GM19035 (cell line): ENCODE data around the gene CLCN7.

ENCODE experiments used
- ATAC-seq: cut with Tn5 transposase; IDR thresholded peaks from one replicate; pipeline ENCODE4 v1.9.1; 2021; ENCODE audit not compliant: unreplicated experiment

Gene CLCN7

DNA sequence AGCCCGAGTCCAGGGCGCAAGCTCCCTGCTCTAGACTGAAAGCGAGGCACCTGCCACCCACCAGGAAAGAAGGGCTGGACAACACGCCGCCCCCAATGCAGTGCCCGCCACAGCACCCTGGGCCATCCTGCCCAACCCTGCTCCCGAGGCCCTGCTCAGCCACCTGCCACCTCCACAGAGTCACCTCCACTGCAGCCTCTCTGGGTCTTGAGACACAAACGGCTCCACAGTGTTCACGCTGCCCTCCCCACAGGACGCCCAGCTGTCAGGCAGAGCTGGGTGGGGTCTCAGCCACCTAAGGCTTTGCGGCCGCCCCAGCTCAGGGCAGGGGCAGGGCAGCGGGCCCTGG lies 9.3 kb downstream of the CLCN7 start:
- no peak for ATAC-seq

DNA sequence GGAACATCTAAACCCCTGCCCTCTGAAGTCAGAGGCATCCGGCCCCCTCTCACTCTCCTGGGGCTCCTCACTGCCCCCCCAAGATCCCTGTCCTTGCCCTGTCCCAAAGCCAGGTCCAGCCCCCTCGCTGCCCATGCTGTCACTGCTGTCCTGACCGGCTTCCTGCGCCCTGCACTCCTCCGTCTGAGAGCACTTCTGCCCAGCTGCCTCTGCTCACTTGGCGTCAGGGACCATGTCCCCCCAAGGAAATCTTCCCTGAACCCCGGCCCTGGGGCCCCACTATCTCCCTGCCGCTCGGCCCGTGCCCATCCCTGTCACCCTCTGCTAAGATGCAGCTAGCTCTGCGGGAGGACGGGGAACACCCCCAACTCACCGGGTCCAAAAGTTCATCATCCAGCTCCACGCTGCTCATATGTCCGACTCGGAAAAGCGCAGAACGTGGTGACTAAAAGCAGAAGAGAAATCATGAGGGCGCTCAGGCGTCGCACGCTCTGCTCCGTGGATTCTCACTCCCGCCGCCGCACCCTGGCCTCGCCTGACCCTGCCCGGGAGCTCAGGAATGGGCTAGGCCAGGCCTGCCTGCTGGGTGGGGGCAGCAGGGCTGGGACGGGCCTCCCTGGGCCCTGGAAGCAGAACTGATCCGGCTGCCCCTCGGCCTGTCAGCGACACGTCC lies 9.8 kb downstream of the CLCN7 start:
- no peak for ATAC-seq

DNA sequence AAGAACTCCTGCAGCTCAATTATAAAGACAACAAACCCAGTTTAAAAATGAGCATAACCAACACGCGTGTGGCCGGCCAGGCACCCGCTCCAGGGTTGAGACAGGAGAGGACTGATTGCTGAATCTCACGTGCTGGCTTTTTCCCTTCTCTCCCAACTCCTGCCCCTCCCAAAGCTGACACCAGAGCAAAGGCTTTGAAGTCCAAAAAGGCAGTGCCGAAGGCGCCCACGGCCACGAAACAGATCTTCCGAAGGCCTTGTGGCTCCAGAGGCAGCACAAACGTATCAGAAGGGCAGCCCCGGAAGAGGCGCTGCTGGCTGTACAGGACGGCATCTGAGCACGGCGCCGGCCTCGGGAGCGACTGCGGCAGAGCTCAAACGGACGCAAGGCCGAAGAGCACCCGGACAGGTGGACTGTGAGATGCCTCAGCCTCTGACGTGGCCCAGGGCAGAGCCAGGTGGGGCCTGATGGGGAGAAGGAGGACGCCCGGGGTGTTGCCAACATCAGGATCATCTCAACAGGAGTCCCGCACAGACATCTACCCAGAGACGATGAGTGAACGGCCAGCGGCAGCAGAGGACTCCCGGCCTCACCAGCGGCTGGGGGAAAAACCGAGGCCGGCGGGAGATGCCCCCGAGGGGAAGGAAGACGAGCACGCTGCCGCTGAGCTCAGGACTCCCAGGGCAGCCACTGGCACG lies 10.5 kb downstream of the CLCN7 start:
- ATAC-seq, result no peak

DNA sequence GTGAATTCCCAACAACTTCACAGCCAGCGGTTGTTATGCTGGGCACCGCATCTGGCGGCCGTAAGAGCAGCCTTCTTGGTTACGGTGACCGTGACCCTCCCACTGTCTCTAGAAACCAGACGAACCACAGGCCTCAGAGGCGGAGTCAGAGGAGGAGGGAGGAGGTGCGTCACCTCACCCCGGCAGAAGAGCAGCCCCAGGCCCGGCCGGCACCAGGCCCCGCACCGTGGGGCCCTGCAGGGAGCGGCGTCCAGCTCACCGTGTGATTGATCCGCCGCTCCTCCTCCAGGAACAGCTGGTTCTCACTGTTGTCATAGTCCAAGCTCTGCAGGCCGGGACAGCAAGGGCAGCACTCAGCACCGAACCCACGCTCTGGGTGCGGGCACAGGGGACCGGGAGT lies 13.7 kb downstream of the CLCN7 start:
- ATAC-seq, result no peak

DNA sequence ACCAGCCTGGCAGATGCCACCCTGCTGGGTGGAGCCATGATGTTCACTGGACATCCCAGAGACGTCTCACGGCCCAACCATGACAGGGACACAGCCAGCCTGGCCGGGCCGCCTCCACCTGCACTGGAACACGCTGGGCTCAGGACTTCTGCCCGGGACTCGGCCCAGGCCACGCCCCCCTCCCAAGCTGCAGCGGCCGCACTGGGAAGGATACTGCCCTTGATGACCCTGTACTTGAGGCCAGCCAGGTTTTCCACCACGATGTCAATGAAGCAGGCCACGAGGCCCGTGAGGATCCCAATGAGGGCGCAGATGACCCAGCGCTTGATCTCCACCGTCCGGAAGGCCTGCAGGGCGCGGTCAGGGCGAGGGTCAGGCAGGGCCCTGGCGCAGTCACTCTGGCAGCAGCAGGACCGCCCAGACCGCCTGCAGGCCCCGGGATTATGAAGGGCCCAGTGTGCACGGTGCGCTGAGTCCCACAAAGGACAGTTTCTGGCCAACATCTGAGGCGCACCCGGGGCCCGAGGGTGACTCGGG lies 14.2 kb downstream of the CLCN7 start:
- no peak for ATAC-seq

DNA sequence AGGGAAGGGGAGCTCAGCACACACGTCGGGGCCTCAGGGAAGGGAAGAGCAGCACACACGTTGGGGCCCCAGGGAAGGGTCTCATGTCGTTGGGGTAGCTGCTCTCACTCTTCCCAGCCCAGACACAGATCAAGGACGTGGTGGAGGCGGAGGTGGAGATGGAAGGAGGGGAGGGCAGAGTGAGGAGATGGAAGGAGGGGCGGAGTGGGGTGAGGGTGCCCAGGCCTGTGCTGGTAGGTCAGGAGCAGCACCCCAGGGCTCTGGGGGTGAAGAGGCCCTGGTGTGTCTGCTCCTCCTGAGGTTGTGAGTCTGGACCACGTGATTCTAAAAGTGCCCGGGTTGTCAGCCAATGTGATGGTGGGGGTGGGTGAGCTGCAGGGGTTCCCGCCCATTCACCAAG lies 14.9 kb downstream of the CLCN7 start:
- ATAC-seq, result no peak

DNA sequence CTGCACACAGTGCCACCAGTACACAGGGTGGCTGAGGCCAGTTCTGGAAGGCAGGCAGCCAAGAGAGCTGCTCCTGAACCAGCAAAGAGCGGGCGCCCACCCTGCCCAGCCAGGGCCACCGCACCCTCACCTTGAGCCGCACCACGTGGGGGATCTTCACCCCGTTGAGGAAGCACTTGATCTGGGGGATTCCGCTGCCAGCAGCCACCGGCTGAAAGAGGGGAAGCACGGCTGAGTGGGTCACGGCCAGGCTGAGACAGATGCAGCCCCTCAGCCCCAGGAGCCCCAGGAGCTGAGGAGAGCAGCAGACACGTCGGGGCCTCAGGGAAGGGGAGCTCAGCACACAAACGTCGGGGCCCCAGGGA lies 15.9 kb downstream of the CLCN7 start:
- ATAC-seq, result no peak

DNA sequence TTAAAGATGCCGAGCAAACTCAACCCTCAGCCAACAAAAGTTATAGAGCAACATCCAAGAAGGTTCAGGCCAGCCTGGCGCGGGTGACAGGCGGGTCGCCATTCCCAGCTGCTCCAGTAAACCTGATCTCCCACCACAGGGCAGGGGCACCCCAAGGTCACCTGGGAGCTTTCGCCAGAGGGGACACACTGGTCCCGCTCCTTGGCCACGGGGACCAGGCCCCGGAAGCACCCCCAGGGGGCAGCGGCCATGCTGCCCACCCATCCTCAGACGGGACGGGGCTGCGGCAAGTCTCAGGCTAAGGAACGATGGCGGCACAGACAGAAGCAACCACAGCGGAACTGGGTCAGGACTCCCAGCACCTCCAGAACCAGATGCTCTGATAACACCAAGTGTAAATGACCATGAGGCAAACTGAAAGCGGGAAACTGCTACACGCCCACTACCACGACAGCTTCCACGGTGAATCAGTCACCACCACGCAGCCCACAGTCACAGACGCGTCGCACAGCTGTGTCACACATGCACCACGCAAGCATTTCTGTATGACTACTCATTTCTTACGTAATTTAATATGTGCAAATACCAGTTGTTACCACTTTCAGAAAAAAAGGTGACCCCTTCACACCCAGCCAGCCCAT lies 16.4 kb downstream of the CLCN7 start:
- no peak for ATAC-seq

DNA sequence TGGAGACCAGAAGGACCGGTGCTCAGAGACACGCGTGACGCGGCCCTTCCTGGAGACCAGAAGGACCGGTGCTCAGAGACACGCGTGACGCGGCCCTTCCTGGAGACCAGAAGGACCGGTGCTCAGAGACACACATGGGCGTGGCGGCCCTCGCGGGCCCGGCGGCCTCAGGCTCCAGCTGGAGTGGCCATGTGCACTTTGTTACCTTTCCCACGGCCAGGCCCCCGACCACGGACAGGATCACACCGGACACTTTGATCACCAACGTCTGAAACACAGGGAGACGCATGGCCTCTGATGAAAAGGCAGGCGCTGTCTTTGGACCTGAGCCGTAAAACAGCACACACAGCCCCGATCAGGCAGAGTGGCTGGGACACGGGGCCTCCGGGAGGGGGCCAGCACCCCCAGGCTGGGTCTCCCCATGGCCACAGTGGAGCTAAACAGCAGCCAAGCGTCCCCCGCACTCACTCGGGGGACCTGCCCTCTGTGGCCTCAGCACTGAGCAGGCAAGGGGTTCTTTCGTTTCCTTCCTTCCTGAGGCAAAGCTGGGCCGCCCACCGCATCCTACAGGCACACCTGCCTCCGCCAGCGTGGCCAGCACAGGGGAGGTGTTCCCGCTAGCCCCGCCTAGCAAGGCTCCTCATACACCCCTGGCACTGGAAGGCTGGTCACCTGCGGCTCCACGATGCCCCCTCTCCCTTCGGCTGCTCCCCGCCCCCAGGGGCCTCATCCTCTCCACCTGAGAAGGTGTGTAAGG lies 17.2 kb downstream of the CLCN7 start:
- ATAC-seq, result no peak

DNA sequence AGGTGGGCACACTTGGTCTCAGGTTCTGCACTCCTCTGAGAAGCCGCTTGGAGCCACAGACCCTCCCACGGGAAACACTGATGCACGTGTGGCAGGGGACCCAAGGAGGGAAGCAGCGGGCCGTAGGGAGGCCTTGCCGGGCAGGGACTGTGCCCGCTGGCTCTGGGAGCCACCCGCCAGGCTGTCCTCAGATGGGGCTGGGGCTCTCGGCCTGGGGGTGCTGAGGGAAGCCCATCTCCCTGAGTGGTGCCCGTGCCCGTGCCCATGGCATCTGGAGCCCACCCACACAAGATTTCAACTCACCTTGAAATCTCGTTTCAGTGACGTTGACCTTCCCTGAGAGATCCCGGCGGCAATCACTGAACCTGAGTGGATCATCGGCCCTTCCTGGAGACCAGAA lies 17.9 kb downstream of the CLCN7 start:
- ATAC-seq, result no peak

DNA sequence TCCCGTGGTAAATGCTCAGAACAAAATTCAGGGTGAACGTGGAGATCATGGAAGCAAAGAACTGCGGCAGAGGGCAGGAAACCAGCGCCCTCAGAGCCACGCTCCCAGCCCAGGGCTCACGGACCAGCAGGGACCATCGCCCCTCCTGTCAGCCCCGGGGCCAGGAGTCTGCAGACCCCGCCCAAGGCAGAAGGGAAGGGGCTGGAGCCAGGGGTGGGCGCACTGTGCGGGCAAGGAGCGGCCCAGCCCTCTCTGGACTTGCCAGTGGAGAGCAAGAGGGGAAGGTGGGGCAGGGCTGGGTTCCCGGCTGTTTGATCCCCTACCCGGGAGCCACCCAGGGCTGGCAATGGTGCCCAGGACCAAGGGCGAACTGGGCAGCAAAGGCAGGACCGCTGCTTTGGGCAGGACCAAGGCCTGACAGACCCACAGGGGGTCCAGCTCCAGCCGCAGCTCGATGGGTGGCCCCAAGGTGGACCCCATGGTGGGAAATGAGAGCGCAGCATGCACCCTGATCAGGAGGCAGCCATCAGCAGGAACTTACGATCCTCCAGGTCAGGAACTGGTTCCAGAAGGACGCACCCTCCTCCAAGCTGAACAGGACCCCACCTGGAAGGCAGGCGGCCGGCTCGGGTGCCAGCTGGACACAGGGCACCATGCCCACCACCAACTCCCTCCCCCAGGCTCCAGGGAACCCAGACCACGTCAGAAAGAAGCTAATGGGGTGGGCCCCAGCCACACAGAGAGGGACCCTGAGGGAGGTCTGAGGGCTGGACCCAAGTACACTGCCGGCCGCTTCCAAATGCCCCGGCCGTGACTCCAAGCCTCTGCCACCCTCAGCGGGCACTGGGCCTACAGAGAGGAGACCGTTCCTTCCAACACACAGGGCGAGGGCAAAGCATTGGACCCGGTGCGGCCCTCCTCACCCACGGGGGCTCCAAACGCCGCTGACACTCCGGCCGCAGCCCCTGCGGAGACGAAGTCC lies 19.3 kb downstream of the CLCN7 start:
- ATAC-seq, result no peak

DNA sequence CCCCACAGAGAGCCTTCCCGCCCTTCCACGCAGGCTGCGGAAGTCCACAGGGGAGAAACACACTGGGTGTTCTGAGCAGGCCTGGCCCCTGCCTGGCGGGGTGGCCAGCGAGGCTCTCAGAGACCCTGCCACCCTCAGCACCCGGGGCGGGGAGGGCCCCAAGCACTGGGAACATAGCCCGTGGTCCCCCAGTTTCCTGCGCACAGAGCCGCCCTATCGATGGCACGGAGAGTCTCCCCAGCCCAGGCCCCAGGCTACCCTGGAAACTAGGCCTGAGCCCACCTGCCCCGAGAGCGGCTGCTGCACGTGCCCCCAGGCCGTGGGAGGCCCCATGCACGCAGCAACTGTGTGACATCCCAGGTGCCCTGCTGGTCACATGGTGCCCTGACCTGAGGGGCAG lies 20.3 kb downstream of the CLCN7 start:
- no peak for ATAC-seq

DNA sequence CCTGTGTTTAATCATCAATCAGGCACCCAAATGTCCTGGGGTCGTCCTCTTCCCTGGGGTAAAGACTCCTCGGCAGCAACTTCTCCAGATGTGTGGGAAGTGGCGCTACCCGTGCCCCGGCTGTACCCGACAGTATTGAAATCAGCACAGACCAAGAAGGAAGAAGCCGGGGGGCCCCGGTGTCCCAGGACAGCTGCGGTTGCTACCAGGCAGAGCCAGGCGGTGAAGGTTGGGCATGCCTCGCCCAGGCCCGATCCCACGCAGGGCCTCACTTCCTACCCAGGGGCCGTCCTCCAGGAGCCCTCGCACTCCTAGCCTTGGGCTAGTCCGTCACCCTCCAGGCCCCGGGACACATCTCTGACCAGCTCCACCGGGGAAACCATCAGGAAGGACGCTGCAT lies 21.5 kb downstream of the CLCN7 start:
- ATAC-seq, result no peak

DNA sequence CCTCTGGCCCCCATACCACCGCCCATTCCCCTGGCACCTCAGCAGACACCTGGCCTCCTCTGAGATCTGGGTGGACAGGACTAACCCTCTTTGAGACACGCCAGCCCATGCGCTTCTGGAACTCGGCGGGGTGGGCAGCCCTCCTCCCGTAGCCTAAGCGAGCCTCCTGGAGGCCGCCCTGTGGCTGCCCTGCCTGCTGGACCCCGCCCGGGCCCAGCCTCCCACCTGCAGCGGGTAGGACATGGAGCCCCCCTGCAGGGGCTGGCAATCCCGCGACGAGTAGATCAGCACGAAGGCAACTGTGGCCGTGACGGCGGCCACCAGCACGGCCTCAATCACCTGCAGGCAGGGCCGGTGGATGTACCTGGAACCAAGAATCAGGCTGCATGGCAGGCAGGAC lies 22.3 kb downstream of the CLCN7 start:
- no peak for ATAC-seq

DNA sequence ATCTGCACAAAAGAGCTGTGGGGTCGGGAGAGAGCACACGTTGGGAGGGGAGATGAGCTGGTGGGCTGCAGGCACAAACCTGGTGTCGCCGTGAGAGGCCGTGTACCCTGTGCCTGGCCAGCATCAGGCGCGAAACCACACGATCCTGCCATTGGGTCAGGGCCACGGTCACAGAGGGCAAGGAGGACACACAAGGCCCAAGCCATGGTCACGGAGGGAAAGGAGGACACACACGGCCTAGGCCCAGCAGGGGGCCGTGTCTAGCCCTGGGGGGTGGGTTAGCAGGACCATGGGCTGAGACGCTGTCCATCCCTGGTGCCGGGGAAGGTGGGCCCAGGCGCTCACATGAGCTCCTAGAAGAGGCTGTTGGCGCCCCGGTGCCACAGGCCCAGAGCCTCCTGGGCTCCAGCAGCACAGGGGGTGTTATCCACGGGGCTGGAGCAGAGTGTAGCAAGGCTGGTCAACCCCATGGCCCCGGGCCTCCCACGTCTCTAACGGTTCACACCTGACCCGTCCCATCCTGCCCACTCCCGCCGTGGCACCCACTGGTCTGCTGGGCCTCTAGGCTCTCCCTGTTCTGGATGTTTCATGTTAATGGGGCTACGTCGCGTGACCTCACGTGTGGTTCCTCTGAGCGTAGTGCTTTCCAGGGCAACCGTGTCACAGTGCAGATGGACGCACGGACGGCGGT lies 23.0 kb downstream of the CLCN7 start:
- no peak for ATAC-seq

DNA sequence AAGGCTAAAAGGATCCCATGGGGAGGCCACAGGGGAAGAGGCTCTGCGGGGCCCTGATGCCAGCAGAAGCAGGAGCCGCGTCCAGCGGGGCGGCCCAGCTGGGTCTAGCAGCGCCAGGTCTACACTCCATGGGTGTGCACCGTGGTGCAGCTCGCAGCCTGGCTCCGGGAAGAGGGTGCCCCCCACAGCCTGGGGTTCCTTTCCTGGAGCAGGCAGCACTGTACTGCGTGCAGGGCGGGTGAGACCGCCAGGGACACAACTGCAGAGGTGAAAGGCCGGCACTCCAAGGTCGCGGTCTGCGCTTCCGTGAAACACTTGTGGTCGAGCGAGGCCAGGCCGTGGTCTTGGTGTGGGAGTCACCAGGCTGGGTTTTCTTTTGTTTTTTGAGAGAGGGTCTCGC lies 24.0 kb downstream of the CLCN7 start:
- no peak for ATAC-seq

DNA sequence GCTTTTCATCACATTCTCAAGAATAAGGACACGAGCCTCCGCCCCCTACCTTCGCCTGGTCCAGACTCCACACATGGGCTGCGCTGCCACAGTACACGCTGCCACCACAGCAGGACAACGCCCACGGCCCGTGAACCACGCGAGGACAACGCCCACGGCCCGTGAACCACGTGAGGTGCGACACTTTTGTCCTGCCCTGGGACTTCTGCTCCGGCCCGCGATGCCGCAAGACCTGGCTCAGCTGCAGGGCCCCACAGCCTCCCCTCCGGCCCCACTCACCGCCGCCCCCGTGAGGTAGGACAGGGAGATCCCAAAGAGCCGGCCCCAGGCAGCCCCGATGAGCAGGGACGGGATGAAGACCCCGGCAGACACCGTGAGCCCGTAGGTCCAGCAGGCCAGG lies 24.6 kb downstream of the CLCN7 start:
- ATAC-seq, result no peak

DNA sequence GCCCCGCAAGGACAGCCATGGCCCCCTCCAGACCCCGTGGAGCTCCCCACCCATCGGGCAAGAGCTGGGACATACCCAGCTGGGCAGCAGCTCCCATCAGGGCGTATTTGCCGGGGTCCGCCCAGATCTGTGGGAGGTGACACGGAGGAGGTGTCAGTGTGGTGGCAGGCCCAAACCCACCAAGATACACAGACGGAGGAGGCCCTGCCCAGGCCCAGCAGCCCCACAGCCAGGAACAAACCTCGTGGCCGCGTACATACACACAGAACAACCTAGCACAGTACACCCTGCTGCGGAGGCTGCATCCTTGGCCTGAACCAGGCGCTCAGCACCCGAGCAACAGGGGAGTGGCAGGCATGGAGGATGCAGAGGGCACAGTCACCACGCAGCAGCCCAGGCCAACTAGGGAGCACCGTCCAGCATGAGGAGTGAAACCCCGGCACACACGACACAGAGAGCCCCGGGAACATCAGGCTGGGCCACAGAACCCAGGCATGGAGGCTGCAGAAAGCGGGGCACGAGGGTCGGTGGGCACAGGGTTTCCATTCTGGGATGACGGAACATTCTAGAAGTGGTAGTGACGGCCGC lies 25.5 kb downstream of the CLCN7 start:
- ATAC-seq, result no peak

DNA sequence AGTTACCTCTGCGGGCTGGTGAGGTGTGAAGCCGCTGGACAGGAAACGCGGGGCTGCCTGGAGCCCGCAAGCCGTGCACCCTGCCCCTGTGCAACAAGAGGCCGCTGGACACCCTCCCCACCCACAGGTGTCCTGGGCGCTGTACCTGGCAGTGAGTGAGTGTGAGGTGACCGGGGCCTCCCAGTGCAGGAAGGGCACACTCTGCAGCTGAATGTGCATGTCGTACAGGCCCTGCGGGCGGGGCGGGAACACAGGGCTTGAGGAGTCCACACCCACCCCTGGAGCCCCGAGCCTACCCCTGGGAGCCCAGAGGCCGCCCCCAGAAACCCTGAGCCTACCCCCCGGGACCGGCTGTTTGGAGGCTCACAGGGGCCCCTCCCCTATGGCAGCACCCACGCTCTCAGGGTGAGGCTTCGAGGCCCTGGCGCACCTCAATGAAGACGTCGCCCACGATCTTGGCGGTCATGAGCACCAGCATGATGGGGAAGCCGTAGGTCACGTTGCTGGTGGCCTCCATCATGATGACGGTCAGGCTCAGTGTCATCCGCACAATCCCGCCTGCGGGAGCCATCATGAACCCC lies 26.2 kb downstream of the CLCN7 start:
- no peak for ATAC-seq
